ENCODE data around the gene DGKZ.

DNA sequence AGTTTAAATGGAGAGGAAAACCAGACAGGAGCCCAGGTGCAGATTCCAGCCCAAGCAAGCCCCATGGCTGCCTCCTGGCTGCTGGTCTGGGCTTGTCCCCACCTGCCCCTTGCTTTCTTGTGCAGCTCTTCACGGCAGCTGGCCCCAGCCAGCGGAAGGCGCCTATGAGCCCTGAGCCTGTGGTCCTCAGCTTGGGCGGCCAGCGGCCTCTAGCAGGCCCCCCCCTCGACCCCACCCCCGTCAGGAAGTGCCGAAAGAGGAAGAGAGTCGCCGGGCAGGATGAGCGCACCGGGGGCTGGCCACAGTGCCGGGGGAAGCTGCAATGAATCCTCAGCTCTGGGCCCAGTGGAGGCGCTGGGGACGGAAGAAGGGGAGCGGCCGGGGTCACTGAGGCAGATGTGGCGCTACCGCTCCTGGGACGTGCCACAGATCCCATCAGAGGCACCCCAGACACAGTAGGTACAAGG lies 2.1 kb upstream of the DGKZ start:
- TF ChIP-seq, protein P1, sequence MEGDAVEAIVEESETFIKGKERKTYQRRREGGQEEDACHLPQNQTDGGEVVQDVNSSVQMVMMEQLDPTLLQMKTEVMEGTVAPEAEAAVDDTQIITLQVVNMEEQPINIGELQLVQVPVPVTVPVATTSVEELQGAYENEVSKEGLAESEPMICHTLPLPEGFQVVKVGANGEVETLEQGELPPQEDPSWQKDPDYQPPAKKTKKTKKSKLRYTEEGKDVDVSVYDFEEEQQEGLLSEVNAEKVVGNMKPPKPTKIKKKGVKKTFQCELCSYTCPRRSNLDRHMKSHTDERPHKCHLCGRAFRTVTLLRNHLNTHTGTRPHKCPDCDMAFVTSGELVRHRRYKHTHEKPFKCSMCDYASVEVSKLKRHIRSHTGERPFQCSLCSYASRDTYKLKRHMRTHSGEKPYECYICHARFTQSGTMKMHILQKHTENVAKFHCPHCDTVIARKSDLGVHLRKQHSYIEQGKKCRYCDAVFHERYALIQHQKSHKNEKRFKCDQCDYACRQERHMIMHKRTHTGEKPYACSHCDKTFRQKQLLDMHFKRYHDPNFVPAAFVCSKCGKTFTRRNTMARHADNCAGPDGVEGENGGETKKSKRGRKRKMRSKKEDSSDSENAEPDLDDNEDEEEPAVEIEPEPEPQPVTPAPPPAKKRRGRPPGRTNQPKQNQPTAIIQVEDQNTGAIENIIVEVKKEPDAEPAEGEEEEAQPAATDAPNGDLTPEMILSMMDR (IDR thresholded peaks at IDR 0.05) = no peak
- peak in 2 of 3 donors; percentile 38 to 56 for TF ChIP-seq POLR2A (IDR thresholded peaks at IDR 0.05)
